ENCODE results near the gene TP53. TPM values are rescaled to one million over a fixed set of nuclear protein-coding genes. Genes with fewer than 3 reads are reported as not detected.

TP53 gene
- total RNA-seq, result 10 to 100 TPM; 18.1 to 36.7 (median 19.4) TPM
- polyA plus RNA-seq, result 10 to 100 TPM in 2 of 3 donors, 1 to 10 TPM in 1; 7.4 to 15.7 (median 10.6) TPM
- long read RNA-seq, donor 1, transcript TP53-227 (11 exons, 2,579 nt), result major isoform, 7 of 13 reads
- long read RNA-seq, donor 1, partial matches to known transcripts, result 2 of 13 reads
- long read RNA-seq, donor 1, other reads (novel, unspliced or antisense), result 4 of 13 reads
- long read RNA-seq, donor 2, transcript TP53-227 (11 exons, 2,579 nt), result major isoform, 8 of 12 reads
- long read RNA-seq, donor 2, partial matches to known transcripts, result 3 of 12 reads
- long read RNA-seq, donor 2, other reads (novel, unspliced or antisense), result 1 of 12 reads

GRCh38 chr17:7687072-7687907 lies at the start of gene TP53:
Gene TP53 (minus strand): TSS chr17:7687490. CDS start chr17:7676594, 10,896 bp downstream.
- peak within 1 kb of the TSS; percentile 98 for H3K27ac ChIP-seq
- intact Hi-C loops (cut with DNase I), result loop anchor here in 1 of 2 donors (5.0 to 10.0 kb wide), 2 partner anchors 105 to 252 kb away; partner anchors contain the start of genes FGF11, MPDU1 and TMEM102
- no peaks in the 10 kb centered on the region for H3K27me3 ChIP-seq (ENCODE audit: insufficient read depth in 3 of 3, low read length in 2 of 3)
- peak; percentile 68 to 75 (median 73) for ATAC-seq
- no peak for TF ChIP-seq CTCF (IDR thresholded peaks at IDR 0.05)
- peaks cover 0 to 16% of the 10 kb centered on the region in 2 donors for H3K36me3 ChIP-seq (ENCODE audit: insufficient read depth in 1 of 2, low read depth in 1 of 2)
- H3K4me1 ChIP-seq, result peaks cover 29% of the 10 kb centered on the region
- no peaks in the 10 kb centered on the region for H3K9me3 ChIP-seq
- DNase-seq, result peak; percentile 81 to 91
- H3K4me3 ChIP-seq, result peak within 1 kb of the TSS; percentile 88
- WGBS, 3 donors, result 0 to 1% (median 0%) methylated on average over 30 of the region's 30 CpGs

DNA sequence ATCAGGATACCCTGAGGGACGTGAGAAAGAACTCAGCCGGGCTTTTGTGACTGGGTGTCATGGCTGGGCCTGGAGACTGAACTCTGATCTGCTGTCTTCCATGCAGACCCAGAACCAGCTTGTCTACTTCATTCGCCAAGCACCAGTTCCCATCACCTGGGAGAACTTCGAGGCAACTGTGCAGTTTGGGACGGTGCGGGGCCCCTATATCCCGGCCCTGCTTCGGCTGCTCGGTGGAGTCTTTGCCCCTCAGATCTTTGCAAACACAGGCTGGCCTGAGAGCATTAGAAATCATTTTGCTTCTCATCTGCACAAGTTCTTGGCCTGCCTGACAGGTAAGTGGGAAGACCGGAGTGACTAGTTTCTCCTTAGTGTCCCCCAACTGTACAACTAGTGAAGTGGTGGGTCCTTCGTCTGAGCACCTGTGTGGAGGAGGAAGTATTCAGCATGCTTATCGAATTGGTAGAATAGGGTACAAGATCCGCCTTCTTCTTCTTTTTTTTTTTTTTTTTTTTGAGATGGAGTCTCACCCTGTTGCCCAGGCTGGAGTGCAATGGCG lies 45.8 kb upstream of the TP53 start:
- DNase-seq, result no peak

GRCh38 chr17:7729816-7730215 lies 42.5 kb upstream of the TP53 start:
- no peak overlapping the region for H3K4me3 ChIP-seq
- H3K9me3 ChIP-seq, result no peaks in the 10 kb centered on the region
- DNase-seq (no peak), ATAC-seq (no peak)
- H3K4me1 ChIP-seq, result no peaks in the 10 kb centered on the region
- no peak for TF ChIP-seq CTCF (IDR thresholded peaks at IDR 0.05)
- no peak overlapping the region for H3K27ac ChIP-seq
- H3K36me3 ChIP-seq (ENCODE audit: insufficient read depth in 1 of 2, low read depth in 1 of 2), result no peaks in the 10 kb centered on the region
- H3K27me3 ChIP-seq (ENCODE audit: insufficient read depth in 3 of 3, low read length in 2 of 3), result peaks cover 0 to 7% (median 0%) of the 10 kb centered on the region in 3 donors
- intact Hi-C loops (cut with DNase I), result loop anchor here in 1 of 2 donors (5.0 kb wide), 1 partner anchor 367 kb away; no protein-coding TSS in a partner anchor
- 38 to 43% (median 39%) methylated on average over 1 of the region's 1 CpG for WGBS, 3 donors

More for the DNA sequence above, 45.8 kb upstream of the TP53 start:
- H3K4me1 ChIP-seq, result no peaks in the 10 kb centered on the region
- WGBS, 3 donors, result 84 to 87% (median 86%) methylated on average over 13 to 14 of the region's 14 CpGs
- peaks cover 0 to 7% (median 0%) of the 10 kb centered on the region in 3 donors for H3K27me3 ChIP-seq (ENCODE audit: insufficient read depth in 3 of 3, low read length in 2 of 3)
- no peak for TF ChIP-seq CTCF (IDR thresholded peaks at IDR 0.05)
- ATAC-seq, result no peak
- no peaks in the 10 kb centered on the region for H3K9me3 ChIP-seq
- intact Hi-C loops (cut with DNase I), result loop anchor here in 1 of 2 donors (5.0 kb wide), 1 partner anchor 364 kb away; no protein-coding TSS in a partner anchor
- no peak overlapping the region for H3K4me3 ChIP-seq
- no peaks in the 10 kb centered on the region for H3K36me3 ChIP-seq (ENCODE audit: insufficient read depth in 1 of 2, low read depth in 1 of 2)
- no peak overlapping the region for H3K27ac ChIP-seq

GRCh38 chr17:7727886-7728285 lies 40.6 kb upstream of the TP53 start:
- Histone ChIP-seq H3K36me3 (ENCODE audit: insufficient read depth in 1 of 2, low read depth in 1 of 2) (no peaks in the 10 kb centered on the region), H3K9me3 (no peaks in the 10 kb centered on the region), H3K4me3 (no peak overlapping the region), H3K27me3 (ENCODE audit: insufficient read depth in 3 of 3, low read length in 2 of 3) (peaks cover 0 to 16% (median 0%) of the 10 kb centered on the region in 3 donors), H3K27ac (no peak overlapping the region), H3K4me1 (no peaks in the 10 kb centered on the region)
- intact Hi-C loops (cut with DNase I), result no loop called here
- whole genome bisulfite sequencing, 3 donors, result 76 to 78% (median 77%) methylated on average over 3 of the region's 3 CpGs
- ATAC-seq (no peak), DNase-seq (no peak)
- no peak for TF ChIP-seq CTCF (IDR thresholded peaks at IDR 0.05)

Data from psoas muscle (tissue), 8 donors.